HEK293 (cell line): ENCODE results near the gene C12orf54.

ENCODE experiments used
- CTCF ChIA-PET: fragments of 350-600 bp; formaldehyde crosslinking; extraction: SDS; loops from one replicate; lab custom pipeline; 2021; ENCODE audit warnings: antibody characterized with exemption; lab: Yijun Ruan, JAX
- POLR2A ChIA-PET: fragments of 300-600 bp; formaldehyde crosslinking; extraction: SDS; loops from one replicate; lab custom pipeline; 2020; ENCODE audit warnings: antibody characterized with exemption, inconsistent platforms; lab: Yijun Ruan, JAX
- H3K27ac ChIP-seq: fragments of 200-500 bp; sonication (Bioruptor generic); 2 replicates; pipeline ENCODE4 v1.5.1; 2014; ENCODE audit warnings: low read depth, low read length, control low read depth, inconsistent platforms; ENCODE audit errors: extremely low read depth
- H3K36me3 ChIP-seq, 2 experiments: fragments of 200-500 bp in 1 of 2; sonication (Bioruptor generic) in 1 of 2; 1 replicate in 1 of 2; 2 replicates in 1 of 2; pipeline ENCODE4 v1.5.1; 2014 to 2017; ENCODE audit warnings: inconsistent platforms in 2 of 2, low read length in 2 of 2; ENCODE audit not compliant: control insufficient read depth in 2 of 2, insufficient read depth in 1 of 2
- H3K4me1 ChIP-seq: fragments of 200-500 bp; sonication (Bioruptor generic); 2 replicates; pipeline ENCODE4 v1.5.1; 2014; ENCODE audit warnings: mild to moderate bottlenecking, low read length, inconsistent platforms; ENCODE audit not compliant: control insufficient read depth, insufficient read depth
- H3K4me3 ChIP-seq: 2 replicates; pipeline ENCODE4 v1.5.1; 2011; ENCODE audit warnings: low read depth, mild to moderate bottlenecking, control low read depth, low read length, moderate library complexity
- H3K9me3 ChIP-seq: fragments of 200-500 bp; sonication (Bioruptor generic); 2 replicates; pipeline ENCODE4 v1.5.1; 2014; ENCODE audit warnings: low read depth, low read length, inconsistent platforms; ENCODE audit not compliant: control insufficient read depth, insufficient read depth
- GFI1B ChIP-seq: fragments of 450-650 bp; formaldehyde crosslinking; IDR thresholded peaks from 2 replicates; pipeline ENCODE4 v1.5.1; 2016; ENCODE audit warnings: missing biosample characterization, missing genetic modification characterization
- GLI2 ChIP-seq: fragments of 450-650 bp; formaldehyde crosslinking; IDR thresholded peaks from 2 replicates; pipeline ENCODE4; 2017; ENCODE audit warnings: missing biosample characterization, missing genetic modification characterization, low read depth, borderline replicate concordance
- GLIS1 ChIP-seq: fragments of 450-650 bp; formaldehyde crosslinking; IDR thresholded peaks from 2 replicates; pipeline ENCODE4 v1.5.1; 2016; ENCODE audit warnings: missing biosample characterization, missing genetic modification characterization
- SETDB1 ChIP-seq: IDR thresholded peaks from one replicate; pipeline ENCODE4 v1.6.1; 2017; ENCODE audit warnings: mild to moderate bottlenecking, low read length, moderate library complexity, mixed read lengths; ENCODE audit not compliant: insufficient read length
- ZIC2 ChIP-seq: fragments of 450-650 bp; formaldehyde crosslinking; IDR thresholded peaks from 2 replicates; pipeline ENCODE4 v1.5.1; 2016; ENCODE audit warnings: missing biosample characterization, missing genetic modification characterization
- ZNF121 ChIP-seq: fragments of 450-650 bp; formaldehyde crosslinking; IDR thresholded peaks from 2 replicates; pipeline ENCODE4 v1.5.1; 2016; ENCODE audit warnings: missing biosample characterization, missing genetic modification characterization
- ZNF169 ChIP-seq: fragments of 450-650 bp; formaldehyde crosslinking; IDR thresholded peaks from 2 replicates; pipeline ENCODE4 v1.5.1; 2016; ENCODE audit warnings: missing biosample characterization, missing genetic modification characterization
- ZNF175 ChIP-seq: fragments of 450-650 bp; formaldehyde crosslinking; IDR thresholded peaks from 2 replicates; pipeline ENCODE4 v1.5.1; 2016; ENCODE audit warnings: missing biosample characterization, missing genetic modification characterization
- ZNF184 ChIP-seq: fragments of 450-650 bp; IDR thresholded peaks from 2 replicates; pipeline ENCODE4 v1.5.1; 2018; ENCODE audit warnings: missing biosample characterization, mild to moderate bottlenecking, missing genetic modification characterization
- ZNF2 ChIP-seq: fragments of 450-650 bp; formaldehyde crosslinking; IDR thresholded peaks from 2 replicates; pipeline ENCODE4 v1.5.1; 2016; ENCODE audit warnings: missing biosample characterization, missing genetic modification characterization
- ZNF211 ChIP-seq: fragments of 450-650 bp; formaldehyde crosslinking; IDR thresholded peaks from 2 replicates; pipeline ENCODE4 v1.5.1; 2016; ENCODE audit warnings: low read depth, missing biosample characterization, missing genetic modification characterization
- ZNF473 ChIP-seq: fragments of 450-650 bp; formaldehyde crosslinking; IDR thresholded peaks from 2 replicates; pipeline ENCODE4 v1.5.1; 2017; ENCODE audit warnings: missing biosample characterization, missing genetic modification characterization
- ZNF585B ChIP-seq: fragments of 450-650 bp; formaldehyde crosslinking; IDR thresholded peaks from 2 replicates; pipeline ENCODE4 v1.5.1; 2016; ENCODE audit warnings: missing biosample characterization, missing genetic modification characterization
- ZNF701 ChIP-seq: fragments of 450-650 bp; formaldehyde crosslinking; IDR thresholded peaks from 2 replicates; pipeline ENCODE4 v1.5.1; 2016; ENCODE audit warnings: missing biosample characterization, missing genetic modification characterization
- ZNF76 ChIP-seq: fragments of 450-650 bp; formaldehyde crosslinking; IDR thresholded peaks from 2 replicates; pipeline ENCODE4; 2016; ENCODE audit warnings: low read depth, missing biosample characterization, missing genetic modification characterization, borderline replicate concordance
- TF ChIP-seq, protein P1 (sequence below): fragments of 450-650 bp; formaldehyde crosslinking; IDR thresholded peaks from 2 replicates; pipeline ENCODE4 v1.5.1; 2016; ENCODE audit warnings: missing biosample characterization, missing genetic modification characterization, borderline replicate concordance
- TF ChIP-seq, protein P2 (sequence below): fragments of 450-650 bp; formaldehyde crosslinking; IDR thresholded peaks from 2 replicates; pipeline ENCODE4 v1.5.1; 2016; ENCODE audit warnings: missing biosample characterization, missing genetic modification characterization
- TF ChIP-seq, protein P3 (sequence below): fragments of 450-650 bp; IDR thresholded peaks from 2 replicates; pipeline ENCODE4 v1.5.1; 2018; ENCODE audit warnings: missing biosample characterization, missing genetic modification characterization
- TF ChIP-seq, protein P4 (sequence below): fragments of 450-650 bp; formaldehyde crosslinking; IDR thresholded peaks from 2 replicates; pipeline ENCODE4 v1.5.1; 2017; ENCODE audit warnings: missing biosample characterization, missing genetic modification characterization

The C12orf54 gene

DNA sequence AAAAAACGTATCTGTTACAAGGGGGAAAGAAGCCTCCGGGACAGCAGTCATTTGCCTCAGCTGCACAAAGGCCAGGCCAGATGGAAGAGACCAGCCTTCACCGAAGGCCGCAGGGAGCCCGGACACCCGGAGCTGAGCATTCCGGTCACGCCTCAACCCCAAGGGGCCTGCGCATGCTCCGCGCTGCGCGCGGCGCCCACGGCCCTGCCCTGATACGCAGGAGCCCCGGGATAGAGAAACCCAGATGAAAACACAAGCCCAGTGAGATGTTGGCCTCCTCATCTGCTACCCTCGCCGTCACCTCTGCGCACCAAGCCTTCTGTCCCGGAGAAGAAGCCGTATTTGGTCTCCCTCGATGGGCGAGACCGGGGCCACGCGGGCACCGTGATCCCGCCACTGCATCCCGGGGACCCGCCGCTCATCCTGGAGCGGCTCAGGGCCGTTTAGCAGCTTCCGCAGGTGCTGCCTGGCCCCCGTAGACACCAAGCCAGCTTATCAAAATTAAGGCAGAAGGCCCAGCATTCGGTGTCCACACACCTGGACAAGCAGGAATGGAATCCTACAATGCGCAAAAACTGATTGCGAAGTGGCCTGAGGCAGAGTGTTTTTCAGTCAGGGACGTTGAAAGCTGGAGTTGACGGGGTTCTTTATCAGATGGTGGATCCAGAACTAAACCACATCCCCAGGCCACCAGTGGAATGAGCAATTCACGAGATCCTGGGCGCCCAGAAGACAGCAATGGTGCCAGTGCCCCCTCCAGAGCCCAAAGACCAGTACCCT is 45.8 kb downstream of the C12orf54 start:
- no peaks in the 10 kb centered on the region for H3K9me3 ChIP-seq
- TF ChIP-seq ZNF76 (tag by site-specific recombination) (no peak), ZNF473 (tag by site-specific recombination) (no peak), ZNF585B (tag by site-specific recombination) (no peak), ZNF175 (tag by site-specific recombination) (no peak), ZNF2 (tag by site-specific recombination) (no peak)
- TF ChIP-seq, all 188 proteins: peak for 0
- CTCF ChIA-PET: interaction anchor here (0.6 to 3.9 kb wide), 6 partner anchors 14 to 917 kb away, joined by 3 to 13 read pairs (median 4); no protein-coding TSS in a partner anchor
- Histone ChIP-seq H3K36me3 (no peaks in the 10 kb centered on the region), H3K4me1 (no peaks in the 10 kb centered on the region), H3K4me3 (no peak overlapping the region), H3K27ac (no peak overlapping the region)
- POLR2A ChIA-PET: no interaction called here

DNA sequence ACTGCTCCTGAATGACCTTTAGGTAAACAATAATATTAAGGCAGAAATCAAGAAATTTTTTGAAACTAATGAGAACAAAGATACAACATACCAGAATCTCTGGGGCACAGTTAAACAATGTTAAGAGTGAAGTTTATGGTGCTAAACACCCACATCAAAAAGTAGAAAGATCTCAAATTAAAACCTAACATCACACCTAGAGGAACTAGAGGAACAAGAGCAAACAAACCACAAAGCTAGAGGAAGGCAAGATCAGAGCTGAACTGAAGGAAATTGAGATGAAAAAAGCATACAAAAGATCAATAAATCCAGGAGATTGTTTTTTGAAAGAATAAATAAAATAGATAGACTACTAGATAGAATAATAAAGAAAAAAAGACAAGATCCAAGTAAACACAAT is 50.3 kb downstream of the C12orf54 start:
- CTCF ChIA-PET: interaction anchor here (0.6 to 0.7 kb wide), 3 partner anchors 12 to 340 kb away, joined by 4 to 6 read pairs (median 5); no protein-coding TSS in a partner anchor
- Histone ChIP-seq H3K27ac (no peak overlapping the region), H3K4me1 (no peaks in the 10 kb centered on the region), H3K9me3 (no peaks in the 10 kb centered on the region), H3K36me3 (no peaks in the 10 kb centered on the region), H3K4me3 (no peak overlapping the region)
- TF ChIP-seq ZNF211 (tag by site-specific recombination) (no peak), ZNF701 (tag by site-specific recombination) (no peak), SETDB1 (no peak), ZNF184 (no peak), GLI2 (tag by site-specific recombination) (no peak), GLIS1 (tag by site-specific recombination) (no peak), ZNF121 (no peak), GFI1B (tag by site-specific recombination) (no peak), ZIC2 (no peak), ZNF169 (tag by site-specific recombination) (no peak)
- TF ChIP-seq, protein P1, sequence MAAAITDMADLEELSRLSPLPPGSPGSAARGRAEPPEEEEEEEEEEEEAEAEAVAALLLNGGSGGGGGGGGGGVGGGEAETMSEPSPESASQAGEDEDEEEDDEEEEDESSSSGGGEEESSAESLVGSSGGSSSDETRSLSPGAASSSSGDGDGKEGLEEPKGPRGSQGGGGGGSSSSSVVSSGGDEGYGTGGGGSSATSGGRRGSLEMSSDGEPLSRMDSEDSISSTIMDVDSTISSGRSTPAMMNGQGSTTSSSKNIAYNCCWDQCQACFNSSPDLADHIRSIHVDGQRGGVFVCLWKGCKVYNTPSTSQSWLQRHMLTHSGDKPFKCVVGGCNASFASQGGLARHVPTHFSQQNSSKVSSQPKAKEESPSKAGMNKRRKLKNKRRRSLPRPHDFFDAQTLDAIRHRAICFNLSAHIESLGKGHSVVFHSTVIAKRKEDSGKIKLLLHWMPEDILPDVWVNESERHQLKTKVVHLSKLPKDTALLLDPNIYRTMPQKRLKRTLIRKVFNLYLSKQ (tag by site-specific recombination): no peak
- TF ChIP-seq, protein P2, sequence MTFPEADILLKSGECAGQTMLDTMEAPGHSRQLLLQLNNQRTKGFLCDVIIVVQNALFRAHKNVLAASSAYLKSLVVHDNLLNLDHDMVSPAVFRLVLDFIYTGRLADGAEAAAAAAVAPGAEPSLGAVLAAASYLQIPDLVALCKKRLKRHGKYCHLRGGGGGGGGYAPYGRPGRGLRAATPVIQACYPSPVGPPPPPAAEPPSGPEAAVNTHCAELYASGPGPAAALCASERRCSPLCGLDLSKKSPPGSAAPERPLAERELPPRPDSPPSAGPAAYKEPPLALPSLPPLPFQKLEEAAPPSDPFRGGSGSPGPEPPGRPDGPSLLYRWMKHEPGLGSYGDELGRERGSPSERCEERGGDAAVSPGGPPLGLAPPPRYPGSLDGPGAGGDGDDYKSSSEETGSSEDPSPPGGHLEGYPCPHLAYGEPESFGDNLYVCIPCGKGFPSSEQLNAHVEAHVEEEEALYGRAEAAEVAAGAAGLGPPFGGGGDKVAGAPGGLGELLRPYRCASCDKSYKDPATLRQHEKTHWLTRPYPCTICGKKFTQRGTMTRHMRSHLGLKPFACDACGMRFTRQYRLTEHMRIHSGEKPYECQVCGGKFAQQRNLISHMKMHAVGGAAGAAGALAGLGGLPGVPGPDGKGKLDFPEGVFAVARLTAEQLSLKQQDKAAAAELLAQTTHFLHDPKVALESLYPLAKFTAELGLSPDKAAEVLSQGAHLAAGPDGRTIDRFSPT: no peak
- TF ChIP-seq, protein P3, sequence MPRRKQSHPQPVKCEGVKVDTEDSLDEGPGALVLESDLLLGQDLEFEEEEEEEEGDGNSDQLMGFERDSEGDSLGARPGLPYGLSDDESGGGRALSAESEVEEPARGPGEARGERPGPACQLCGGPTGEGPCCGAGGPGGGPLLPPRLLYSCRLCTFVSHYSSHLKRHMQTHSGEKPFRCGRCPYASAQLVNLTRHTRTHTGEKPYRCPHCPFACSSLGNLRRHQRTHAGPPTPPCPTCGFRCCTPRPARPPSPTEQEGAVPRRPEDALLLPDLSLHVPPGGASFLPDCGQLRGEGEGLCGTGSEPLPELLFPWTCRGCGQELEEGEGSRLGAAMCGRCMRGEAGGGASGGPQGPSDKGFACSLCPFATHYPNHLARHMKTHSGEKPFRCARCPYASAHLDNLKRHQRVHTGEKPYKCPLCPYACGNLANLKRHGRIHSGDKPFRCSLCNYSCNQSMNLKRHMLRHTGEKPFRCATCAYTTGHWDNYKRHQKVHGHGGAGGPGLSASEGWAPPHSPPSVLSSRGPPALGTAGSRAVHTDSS (tag by site-specific recombination): no peak
- TF ChIP-seq, protein P4, sequence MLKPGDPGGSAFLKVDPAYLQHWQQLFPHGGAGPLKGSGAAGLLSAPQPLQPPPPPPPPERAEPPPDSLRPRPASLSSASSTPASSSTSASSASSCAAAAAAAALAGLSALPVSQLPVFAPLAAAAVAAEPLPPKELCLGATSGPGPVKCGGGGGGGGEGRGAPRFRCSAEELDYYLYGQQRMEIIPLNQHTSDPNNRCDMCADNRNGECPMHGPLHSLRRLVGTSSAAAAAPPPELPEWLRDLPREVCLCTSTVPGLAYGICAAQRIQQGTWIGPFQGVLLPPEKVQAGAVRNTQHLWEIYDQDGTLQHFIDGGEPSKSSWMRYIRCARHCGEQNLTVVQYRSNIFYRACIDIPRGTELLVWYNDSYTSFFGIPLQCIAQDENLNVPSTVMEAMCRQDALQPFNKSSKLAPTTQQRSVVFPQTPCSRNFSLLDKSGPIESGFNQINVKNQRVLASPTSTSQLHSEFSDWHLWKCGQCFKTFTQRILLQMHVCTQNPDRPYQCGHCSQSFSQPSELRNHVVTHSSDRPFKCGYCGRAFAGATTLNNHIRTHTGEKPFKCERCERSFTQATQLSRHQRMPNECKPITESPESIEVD (tag by site-specific recombination): no peak
- POLR2A ChIA-PET: no interaction called here
